ENCODE measurements around the gene KRT85. TPM values are rescaled to one million over a fixed set of nuclear protein-coding genes. Genes with fewer than 3 reads are reported as not detected.

Gene KRT85
- total RNA-seq, 1 experiment from 2014 or later = not detected

DNA sequence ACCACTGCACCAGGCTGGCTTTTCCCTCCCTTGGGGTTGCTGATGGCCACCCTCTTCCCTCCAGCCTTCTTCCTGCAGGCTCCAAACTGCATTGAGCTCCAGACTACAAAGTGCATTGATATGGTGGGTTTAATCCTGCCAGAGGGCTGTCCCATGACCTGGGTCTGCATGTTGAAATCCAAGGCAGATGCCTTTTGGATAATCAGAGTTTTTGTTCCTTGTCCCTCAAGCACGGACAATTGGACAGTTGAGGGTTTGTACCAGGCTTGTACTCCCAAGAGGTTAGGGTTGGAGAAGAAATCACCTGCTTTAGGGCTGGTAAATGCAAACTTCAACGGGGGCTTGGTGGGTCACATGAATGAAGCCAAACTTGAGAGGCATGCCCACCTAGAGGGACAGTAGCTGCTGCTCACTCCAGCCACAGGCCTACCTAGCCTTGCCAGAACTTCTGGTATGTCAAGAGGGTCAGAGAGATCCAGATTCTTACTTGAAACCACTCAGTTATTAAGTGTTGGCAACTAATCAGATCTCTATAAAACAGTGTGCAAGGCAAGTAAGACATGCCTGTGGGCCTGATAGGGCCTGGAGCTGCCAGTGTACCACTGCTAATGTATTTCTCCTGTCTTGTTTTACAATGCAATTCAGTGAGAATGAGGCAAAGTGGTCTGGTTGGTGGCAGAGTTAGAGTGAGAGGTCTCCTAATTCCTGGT is 24.3 kb downstream of the KRT85 start:
- DNase-seq = no peak
- Histone ChIP-seq H3K79me2 (ENCODE audit: low read depth) (no peaks in the 10 kb centered on the region), H3K4me3 (no peak overlapping the region), H3K9me2 (ENCODE audit: insufficient read depth) (no peaks in the 10 kb centered on the region), H2AFZ (no peak overlapping the region), H3K27me3 (ENCODE audit: insufficient read depth, low read depth) (no peaks in the 10 kb centered on the region), H3K4me2 (no peak overlapping the region), H3K27ac (no peak overlapping the region), H3K36me3 (ENCODE audit: low read depth) (no peaks in the 10 kb centered on the region), H3K9me3 (ENCODE audit: insufficient read depth, low read depth) (no peaks in the 10 kb centered on the region; the same call in 1 of the 2 replicates), H4K20me1 (ENCODE audit: insufficient read depth) (no peaks in the 10 kb centered on the region), H3K4me1 (replicated peaks; ENCODE audit: insufficient read depth) (peaks cover 27% of the 10 kb centered on the region), H3F3A (ENCODE audit: insufficient read depth, low read depth) (peaks cover 23% of the 10 kb centered on the region)
- no TSS peak for BruUV-seq (replicated peaks)
- ChIA-PET CTCF (no interaction called here), POLR2A (ENCODE audit: unreplicated experiment) (no interaction called here)
- intact Hi-C loops (cut with micrococcal nuclease; ENCODE audit: unreplicated experiment) = no loop called here
- TF ChIP-seq, protein P1, sequence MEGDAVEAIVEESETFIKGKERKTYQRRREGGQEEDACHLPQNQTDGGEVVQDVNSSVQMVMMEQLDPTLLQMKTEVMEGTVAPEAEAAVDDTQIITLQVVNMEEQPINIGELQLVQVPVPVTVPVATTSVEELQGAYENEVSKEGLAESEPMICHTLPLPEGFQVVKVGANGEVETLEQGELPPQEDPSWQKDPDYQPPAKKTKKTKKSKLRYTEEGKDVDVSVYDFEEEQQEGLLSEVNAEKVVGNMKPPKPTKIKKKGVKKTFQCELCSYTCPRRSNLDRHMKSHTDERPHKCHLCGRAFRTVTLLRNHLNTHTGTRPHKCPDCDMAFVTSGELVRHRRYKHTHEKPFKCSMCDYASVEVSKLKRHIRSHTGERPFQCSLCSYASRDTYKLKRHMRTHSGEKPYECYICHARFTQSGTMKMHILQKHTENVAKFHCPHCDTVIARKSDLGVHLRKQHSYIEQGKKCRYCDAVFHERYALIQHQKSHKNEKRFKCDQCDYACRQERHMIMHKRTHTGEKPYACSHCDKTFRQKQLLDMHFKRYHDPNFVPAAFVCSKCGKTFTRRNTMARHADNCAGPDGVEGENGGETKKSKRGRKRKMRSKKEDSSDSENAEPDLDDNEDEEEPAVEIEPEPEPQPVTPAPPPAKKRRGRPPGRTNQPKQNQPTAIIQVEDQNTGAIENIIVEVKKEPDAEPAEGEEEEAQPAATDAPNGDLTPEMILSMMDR (conservative IDR thresholded peaks at IDR 0.05) = no peak
- TF ChIP-seq EZH2 (IDR thresholded peaks at IDR 0.05; ENCODE audit: low read depth) = no peak

DNA sequence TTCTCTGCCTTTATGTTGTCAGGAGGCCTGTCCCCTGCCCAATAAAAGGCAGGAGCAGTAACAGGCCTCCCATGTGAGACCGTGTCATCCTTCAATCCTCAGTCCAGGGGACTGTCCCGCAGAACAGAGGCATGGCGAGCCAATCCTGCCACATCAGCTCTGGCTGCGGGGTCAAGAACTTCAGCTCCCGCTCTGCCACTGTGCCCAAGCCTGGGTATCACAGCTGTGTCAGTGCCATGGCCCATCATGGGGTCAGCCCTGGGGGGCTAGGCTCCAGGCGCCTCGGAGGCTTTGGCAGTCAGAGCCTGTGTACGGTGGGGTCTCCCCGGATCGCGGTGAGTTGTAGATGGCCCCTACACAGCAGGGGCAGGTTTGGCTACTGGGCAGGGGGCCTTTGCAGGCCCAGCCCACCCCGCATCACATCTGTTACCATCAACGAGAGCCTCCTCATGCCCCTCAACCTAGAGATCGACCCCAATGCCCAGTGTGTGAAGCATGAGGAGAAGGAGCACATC is 26.2 kb downstream of the KRT85 start:
- no peaks in the 10 kb centered on the region for H3K27me3 ChIP-seq (ENCODE audit: insufficient read depth, low read depth)
- no peaks in the 10 kb centered on the region for H3K79me2 ChIP-seq (ENCODE audit: low read depth)
- H3K4me1 ChIP-seq (replicated peaks; ENCODE audit: insufficient read depth) = peaks cover 29% of the 10 kb centered on the region
- H3K9me3 ChIP-seq (ENCODE audit: insufficient read depth, low read depth) = no peaks in the 10 kb centered on the region; the same call in 1 of the 2 replicates
- no peak overlapping the region for H2AFZ ChIP-seq
- no peak overlapping the region for H3K4me2 ChIP-seq
- DNase-seq = no peak
- no peaks in the 10 kb centered on the region for H4K20me1 ChIP-seq (ENCODE audit: insufficient read depth)
- H3K9me2 ChIP-seq (ENCODE audit: insufficient read depth) = no peaks in the 10 kb centered on the region
- TF ChIP-seq, protein P1 (conservative IDR thresholded peaks at IDR 0.05) = no peak
- TF ChIP-seq EZH2 (IDR thresholded peaks at IDR 0.05; ENCODE audit: low read depth) = no peak
- intact Hi-C loops (cut with micrococcal nuclease; ENCODE audit: unreplicated experiment) = no loop called here
- no peak overlapping the region for H3K4me3 ChIP-seq
- no peak overlapping the region for H3K27ac ChIP-seq
- BruUV-seq (replicated peaks) = no TSS peak
- CTCF ChIA-PET = no interaction called here
- POLR2A ChIA-PET (ENCODE audit: unreplicated experiment) = no interaction called here
- H3K36me3 ChIP-seq (ENCODE audit: low read depth) = no peaks in the 10 kb centered on the region
- peaks cover 27% of the 10 kb centered on the region for H3F3A ChIP-seq (ENCODE audit: insufficient read depth, low read depth)

DNA sequence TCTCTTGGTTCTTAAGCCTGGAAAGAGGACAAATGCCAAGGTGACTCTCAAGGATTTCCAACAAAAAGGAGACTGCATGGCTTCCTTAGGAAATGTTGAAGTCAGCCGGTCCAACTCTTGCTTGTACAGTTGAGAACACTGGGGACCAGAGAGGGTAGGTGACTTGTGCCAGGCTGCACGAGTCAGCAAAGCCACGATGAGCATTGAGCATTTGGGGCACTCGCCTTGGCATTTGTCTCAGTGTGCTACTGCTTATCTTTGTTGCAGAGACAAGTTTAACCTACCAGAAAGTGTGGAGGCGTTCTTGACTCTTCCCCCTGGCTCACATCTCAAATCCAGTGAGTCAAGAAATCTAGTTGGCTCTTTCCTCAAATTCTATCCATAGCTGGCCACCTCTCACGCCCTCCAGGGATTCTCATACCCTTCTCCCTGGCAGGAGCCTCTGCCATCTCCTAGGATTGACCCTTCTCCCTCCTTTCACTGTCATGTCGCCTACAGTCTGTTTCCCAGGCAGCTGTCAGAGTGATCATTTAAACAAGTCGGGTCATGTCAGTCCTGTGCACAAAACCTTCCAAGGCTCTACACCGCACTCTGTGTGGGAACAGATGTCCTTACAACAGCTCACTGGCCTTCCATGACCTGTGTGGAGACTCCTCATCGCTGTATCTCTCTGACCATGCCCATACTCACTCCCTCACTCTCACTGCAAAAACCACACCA is 28.9 kb downstream of the KRT85 start:
- TF ChIP-seq, protein P1 (conservative IDR thresholded peaks at IDR 0.05) = no peak
- no peak for TF ChIP-seq EZH2 (IDR thresholded peaks at IDR 0.05; ENCODE audit: low read depth)
- H3K4me2 ChIP-seq = no peak overlapping the region
- CTCF ChIA-PET = no interaction called here
- H2AFZ ChIP-seq = no peak overlapping the region
- intact Hi-C loops (cut with micrococcal nuclease; ENCODE audit: unreplicated experiment) = no loop called here
- no peak for DNase-seq
- no peaks in the 10 kb centered on the region for H3K36me3 ChIP-seq (ENCODE audit: low read depth)
- POLR2A ChIA-PET (ENCODE audit: unreplicated experiment) = interaction anchor here (0.5 kb wide), 1 partner anchor 34 kb away, joined by 3 read pairs; no protein-coding TSS in a partner anchor
- H3K4me1 ChIP-seq (replicated peaks; ENCODE audit: insufficient read depth) = peaks cover 16% of the 10 kb centered on the region
- no peak overlapping the region for H3K27ac ChIP-seq
- H3K9me3 ChIP-seq (ENCODE audit: insufficient read depth, low read depth) = no peaks in the 10 kb centered on the region; the same call in 1 of the 2 replicates
- no peaks in the 10 kb centered on the region for H3K27me3 ChIP-seq (ENCODE audit: insufficient read depth, low read depth)
- H3F3A ChIP-seq (ENCODE audit: insufficient read depth, low read depth) = peaks cover 22% of the 10 kb centered on the region
- no peak overlapping the region for H3K4me3 ChIP-seq
- H3K9me2 ChIP-seq (ENCODE audit: insufficient read depth) = no peaks in the 10 kb centered on the region
- no peaks in the 10 kb centered on the region for H3K79me2 ChIP-seq (ENCODE audit: low read depth)
- no peaks in the 10 kb centered on the region for H4K20me1 ChIP-seq (ENCODE audit: insufficient read depth)
- no TSS peak for BruUV-seq (replicated peaks)

Measured in PC-9 (cell line).